Heart right ventricle (tissue), 12 donors: ENCODE measurements around the gene METTL3. TPM values are rescaled to one million over a fixed set of nuclear protein-coding genes. Genes with fewer than 3 reads are reported as not detected.

Experiments used
- polyA plus RNA-seq, 2 donors: library from polyadenylated mRNA; stranded (reverse); fragments of 200-250 nt; gene quantifications; one replicate each; pipeline ENCODE4 v1.2.3, GENCODE V29; 2013
- total RNA-seq, 10 donors: library from RNA; stranded (reverse); fragmentation: NEBNext Ultra II Directional in 3 of 10; extraction: Animal tissue kit (Norgen Biotek cat#: 25700) in 3 of 10; gene quantifications; one replicate each; pipeline versions ENCODE4 v1.2.1 to v1.2.4, GENCODE V29; 2021 to 2023
- donor health status: ischemic (EF 13 %, LVEDD 7.1; RV severe dilation, severe dysfunction).
- donor health status: healthy with polysubstance abuse.
- donor health status: DM: no; HTN: yes; CAD: no.
- donor health status: DM: no; HTN: no; CAD: no.
- donor health status: ischemic (EF 25% LVEDD 6.9; RV normal size, moderate dysfunction).
- donor health status: ischemic (EF 25% LVEDD 5.7; RV mildly dilated, moderate dysfunction).
- donor health status: healthy.
- donor health status: nonischemic (EF 11% LVEDD 7.7; RV severe dilation, severe dysfunction).
- donor health status: DM: yes; HTN: yes; CAD: no.
- donor health status: PGD.
- donor health status: ischemic (EF 29% LVEDD 5.4; RV normal size, mild dysfunction).
- donor health status: nonischemic (EF 23%, LVEDD 6.1; RV moderate dilation, normal function).

The METTL3 gene
- total and polyA plus RNA-seq, 12 donors: 21.0 to 46.7 (median 24.0) TPM

Other genes with a start within 250 kb of the METTL3 start
- gene HNRNPC, start 241.9 kb downstream of the METTL3 start, total RNA-seq: 100 to 1,000 TPM; 227 to 300 (median 259) TPM
- 100 to 1,000 TPM; 320 to 358 TPM for gene HNRNPC, start 241.9 kb downstream of the METTL3 start, polyA plus RNA-seq
- under 1 TPM in 9 of 10 donors, not detected in 1; 0.12 to 0.85 (median 0.34) TPM for gene RPGRIP1, start 231.3 kb downstream of the METTL3 start, total RNA-seq
- under 1 TPM; 0.19 to 0.73 TPM for gene RPGRIP1, start 231.3 kb downstream of the METTL3 start, polyA plus RNA-seq
- gene SUPT16H, start 127.3 kb downstream of the METTL3 start, total RNA-seq: 10 to 100 TPM; 24.8 to 36.1 (median 30.6) TPM
- 10 to 100 TPM; 26.2 to 30.3 TPM for gene SUPT16H, start 127.3 kb downstream of the METTL3 start, polyA plus RNA-seq
- gene CHD8, start 55.2 kb downstream of the METTL3 start, total RNA-seq: 10 to 100 TPM; 31.1 to 47.5 (median 40.1) TPM
- 10 to 100 TPM; 19.4 to 27.7 TPM for gene CHD8, start 55.2 kb downstream of the METTL3 start, polyA plus RNA-seq
- 10 to 100 TPM; 14.8 to 25.8 (median 18.4) TPM for gene RAB2B, start 34.4 kb downstream of the METTL3 start, total RNA-seq
- 10 to 100 TPM in 1 of 2 donors, 1 to 10 TPM in 1; 7.1 to 11.0 TPM for gene RAB2B, start 34.4 kb downstream of the METTL3 start, polyA plus RNA-seq
- gene TOX4, start 34.1 kb downstream of the METTL3 start, total RNA-seq: 100 to 1,000 TPM in 2 of 10 donors, 10 to 100 TPM in 8; 74.4 to 104 (median 94.3) TPM
- 10 to 100 TPM; 14.9 to 33.0 TPM for gene TOX4, start 34.1 kb downstream of the METTL3 start, polyA plus RNA-seq
- 1 to 10 TPM; 2.5 to 6.6 (median 4.3) TPM for gene SALL2, start 15.0 kb upstream of the METTL3 start, total RNA-seq
- 1 to 10 TPM; 1.1 to 1.3 TPM for gene SALL2, start 15.0 kb upstream of the METTL3 start, polyA plus RNA-seq
- not detected for gene OR10G3, start 68.7 kb upstream of the METTL3 start, total RNA-seq
- gene OR10G3, start 68.7 kb upstream of the METTL3 start, polyA plus RNA-seq: not detected
- gene OR10G2, start 123.6 kb upstream of the METTL3 start, total RNA-seq: not detected
- not detected for gene OR10G2, start 123.6 kb upstream of the METTL3 start, polyA plus RNA-seq
- gene OR4E2, start 142.5 kb upstream of the METTL3 start, total RNA-seq: not detected
- not detected for gene OR4E2, start 142.5 kb upstream of the METTL3 start, polyA plus RNA-seq
- gene OR4E1, start 162.5 kb upstream of the METTL3 start, total RNA-seq: under 1 TPM in 1 of 10 donors, not detected in 9; 0.06 TPM
- gene OR4E1, start 162.5 kb upstream of the METTL3 start, polyA plus RNA-seq: not detected